Myocyte (in vitro differentiated cells): ENCODE results near the gene SSRP1. TPM values are rescaled to one million over a fixed set of nuclear protein-coding genes. Genes with fewer than 3 reads are reported as not detected.
"Not testable (repeated sequence)": the region's sequence is repeated elsewhere in the genome, so short reads cannot be mapped to it uniquely, and the experiment has no call there.

Source experiments
- DNase-seq: peaks from one replicate; pipeline ENCODE4 v3.0.0-alpha.2; 2012; ENCODE audit warnings: low read depth
- total RNA-seq: library from RNA; depleted of rRNA; stranded (reverse); fragments of >200 nt; gene quantifications from 2 replicates; pipeline ENCODE4 v1.2.3, GENCODE V29; 2014

SSRP1 gene
- total RNA-seq, 1 donor from 2014 or later, result 90.8 TPM

GRCh38 chr11:57339328-57339727 is 3.6 kb upstream of the SSRP1 start:
- no peak for DNase-seq

- no peak for DNase-seq
These were observed 2.5 kb upstream of the SSRP1 start, which contains the start of gene P2RX3 for GRCh38 chr11:57338142-57338541. Gene P2RX3, plus strand, starts transcription at chr11:57338352. Its CDS starts 199 bp downstream, at chr11:57338551.

GRCh38 chr11:57336856-57337255 is 1.2 kb upstream of the SSRP1 start:
- DNase-seq, result not testable (repeated sequence)

GRCh38 chr11:57336111-57336666 is 497 bp upstream of the SSRP1 start:
- no peak for DNase-seq

GRCh38 chr11:57335023-57335342 is 709 bp downstream of the SSRP1 start:
- no peak for DNase-seq

GRCh38 chr11:57332694-57333440 is 2.8 kb downstream of the SSRP1 start:
- no peak for DNase-seq

- no peak for DNase-seq
These were observed 4.0 kb downstream of the SSRP1 start for GRCh38 chr11:57331720-57332119.

- no peak for DNase-seq
These were observed 5.7 kb downstream of the SSRP1 start for GRCh38 chr11:57330029-57330428.

- no peak for DNase-seq
These were observed 8.0 kb downstream of the SSRP1 start for GRCh38 chr11:57327721-57328120.

GRCh38 chr11:57325735-57326048 is 10.0 kb downstream of the SSRP1 start:
- DNase-seq, result no peak

- DNase-seq, result peak; percentile 98
These were observed 10.6 kb downstream of the SSRP1 start, which contains the start of gene TNKS1BP1 for GRCh38 chr11:57324886-57325734. Gene TNKS1BP1, minus strand, starts transcription at chr11:57324952. Its CDS starts 3,067 bp downstream, at chr11:57321885.

- DNase-seq, result peak; percentile 45
These were observed 11.4 kb downstream of the SSRP1 start for GRCh38 chr11:57324154-57324885.

GRCh38 chr11:57323855-57324153 is 11.9 kb downstream of the SSRP1 start:
- DNase-seq, result no peak

GRCh38 chr11:57323167-57323854 is 12.4 kb downstream of the SSRP1 start:
- peak; percentile 46 for DNase-seq

GRCh38 chr11:57322256-57323166 is 13.2 kb downstream of the SSRP1 start:
- peak; percentile 90 for DNase-seq

- no peak for DNase-seq
These were observed 14.1 kb downstream of the SSRP1 start for GRCh38 chr11:57321388-57322255.

GRCh38 chr11:57320719-57321387 is 14.8 kb downstream of the SSRP1 start:
- DNase-seq, result no peak

GRCh38 chr11:57320067-57320718 is 15.5 kb downstream of the SSRP1 start:
- no peak for DNase-seq
